Measurements from ENCODE around the gene PLA2G4E.

GRCh38 chr15:42009022-42009421 lies 11.8 kb downstream of the PLA2G4E start:
- no peak for TF ChIP-seq CTCF (IDR thresholded peaks at IDR 0.05)
- no peak for TF ChIP-seq ZFX (IDR thresholded peaks at IDR 0.05; ENCODE audit: borderline replicate concordance)

Measured in 22Rv1 (cell line).